Loucy (cell line): ENCODE measurements around the gene CUX1.

Experiments
- EZH2phosphoT487 ChIP-seq: fragments of 200-600 bp; IDR thresholded peaks from 2 replicates; pipeline ENCODE4 v1.6.1; 2018; ENCODE audit warnings: antibody characterized with exemption, mild to moderate bottlenecking, moderate library complexity, borderline replicate concordance
- TF ChIP-seq, protein P1 (sequence below): fragments of 200-600 bp; sonication (generic); conservative IDR thresholded peaks from 2 replicates; pipeline ENCODE4 v1.5.1; 2014; ENCODE audit warnings: mild to moderate bottlenecking, antibody characterized with exemption, low read length

DNA sequence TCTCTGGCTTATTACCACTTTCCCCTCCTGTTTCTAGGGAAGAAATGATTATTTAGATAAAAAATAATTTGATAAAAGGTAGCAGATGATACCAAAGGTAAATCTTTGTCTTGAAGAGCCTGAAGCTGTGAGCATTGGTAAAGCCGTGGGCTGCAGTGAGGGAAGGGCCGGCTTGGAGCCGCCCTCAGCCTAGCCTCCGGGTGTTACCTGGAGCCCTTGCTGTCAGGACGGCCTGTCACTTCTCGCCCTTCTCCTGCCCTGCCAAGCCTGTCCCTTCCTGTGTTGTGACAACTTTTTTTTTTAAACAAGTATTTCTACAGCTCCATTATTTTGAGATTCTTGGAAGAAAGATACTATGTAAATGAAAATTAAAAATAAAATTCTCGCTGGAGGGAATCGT lies 7.0 kb downstream of the CUX1 start:
- TF ChIP-seq, protein P1, sequence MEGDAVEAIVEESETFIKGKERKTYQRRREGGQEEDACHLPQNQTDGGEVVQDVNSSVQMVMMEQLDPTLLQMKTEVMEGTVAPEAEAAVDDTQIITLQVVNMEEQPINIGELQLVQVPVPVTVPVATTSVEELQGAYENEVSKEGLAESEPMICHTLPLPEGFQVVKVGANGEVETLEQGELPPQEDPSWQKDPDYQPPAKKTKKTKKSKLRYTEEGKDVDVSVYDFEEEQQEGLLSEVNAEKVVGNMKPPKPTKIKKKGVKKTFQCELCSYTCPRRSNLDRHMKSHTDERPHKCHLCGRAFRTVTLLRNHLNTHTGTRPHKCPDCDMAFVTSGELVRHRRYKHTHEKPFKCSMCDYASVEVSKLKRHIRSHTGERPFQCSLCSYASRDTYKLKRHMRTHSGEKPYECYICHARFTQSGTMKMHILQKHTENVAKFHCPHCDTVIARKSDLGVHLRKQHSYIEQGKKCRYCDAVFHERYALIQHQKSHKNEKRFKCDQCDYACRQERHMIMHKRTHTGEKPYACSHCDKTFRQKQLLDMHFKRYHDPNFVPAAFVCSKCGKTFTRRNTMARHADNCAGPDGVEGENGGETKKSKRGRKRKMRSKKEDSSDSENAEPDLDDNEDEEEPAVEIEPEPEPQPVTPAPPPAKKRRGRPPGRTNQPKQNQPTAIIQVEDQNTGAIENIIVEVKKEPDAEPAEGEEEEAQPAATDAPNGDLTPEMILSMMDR, result no peak
- no peak for TF ChIP-seq EZH2phosphoT487
